HG03025 (cell line): ENCODE measurements around the gene EVC.

Source experiments
- ATAC-seq: cut with Tn5 transposase; IDR thresholded peaks from one replicate; pipeline ENCODE4 v1.9.1; 2021; ENCODE audit warnings: mild to moderate bottlenecking, moderate library complexity; ENCODE audit not compliant: unreplicated experiment, low FRiP score

Gene EVC

GRCh38 chr4:5710961-5711478, at the start of gene EVC:
TSS of gene EVC (plus strand) at chr4:5711201. CDS start at chr4:5711381, 180 bp downstream.
- peak; percentile 51 for ATAC-seq

- no peak for ATAC-seq
Measured at GRCh38 chr4:5661237-5661636, 49.8 kb upstream of the EVC start.

- ATAC-seq, result no peak
Measured at GRCh38 chr4:5662555-5662954, 48.4 kb upstream of the EVC start.

- ATAC-seq, result no peak
Measured at GRCh38 chr4:5664778-5665177, 46.2 kb upstream of the EVC start.

GRCh38 chr4:5666741-5667140, 44.3 kb upstream of the EVC start:
- ATAC-seq, result no peak

DNA sequence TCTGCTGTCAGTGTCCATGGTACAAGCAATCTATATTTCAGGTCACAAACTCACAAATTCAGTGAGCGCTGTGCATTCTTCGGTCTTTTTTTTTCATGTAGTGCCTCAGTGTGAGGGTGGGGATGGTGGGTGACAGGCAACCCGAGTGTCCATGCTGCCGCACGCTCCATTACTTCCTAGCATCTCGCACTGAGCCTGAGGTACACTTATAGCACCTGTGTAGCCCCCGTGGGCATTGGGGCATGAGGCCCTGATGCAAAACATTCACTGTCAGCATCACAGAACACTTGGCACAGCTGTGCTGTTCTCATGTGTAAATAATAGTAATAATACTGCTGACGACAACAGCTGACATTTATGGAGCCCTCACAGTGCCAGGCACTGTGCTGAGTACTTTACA, 34.2 kb upstream of the EVC start:
- no peak for ATAC-seq

- no peak for ATAC-seq
Measured at GRCh38 chr4:5678977-5679376, 32.0 kb upstream of the EVC start.

DNA sequence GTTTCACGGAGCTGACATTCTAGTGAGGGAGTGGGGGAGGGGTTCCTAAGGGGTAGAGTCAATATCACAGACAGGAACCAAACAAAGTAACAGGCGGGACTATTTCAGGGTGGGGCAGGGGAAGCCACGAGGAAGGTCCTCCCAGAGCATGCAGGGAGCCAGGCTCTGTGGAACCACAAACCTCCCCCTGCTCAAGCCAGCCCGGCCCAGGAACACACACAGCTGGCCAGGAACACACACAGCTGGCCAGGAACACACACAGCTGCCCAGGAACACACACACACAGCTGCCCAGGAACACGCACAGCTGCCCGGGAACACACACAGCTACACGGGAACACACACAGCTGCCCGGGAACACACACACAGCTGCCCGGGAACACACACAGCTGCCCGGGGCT, 27.4 kb upstream of the EVC start:
- ATAC-seq, result no peak

DNA sequence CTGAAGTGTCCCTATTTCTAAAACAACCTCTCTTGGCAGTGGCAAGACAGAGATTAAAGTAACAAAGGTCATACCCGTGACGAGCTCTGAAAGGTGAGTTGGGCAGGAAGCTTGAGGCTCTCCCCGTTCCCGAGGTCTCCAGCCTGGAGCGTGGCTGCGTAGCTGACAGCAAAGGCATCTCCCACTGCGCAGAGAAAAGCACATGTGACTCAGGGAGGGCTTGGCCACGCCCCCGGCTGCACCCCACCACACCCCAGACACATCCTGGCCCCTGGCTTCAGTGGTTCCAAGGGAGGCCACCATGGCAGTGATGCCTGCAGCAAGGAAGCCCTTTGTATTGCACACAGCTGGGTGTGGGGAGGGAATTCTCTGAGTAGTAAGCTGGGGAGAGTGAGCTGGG, 25.7 kb upstream of the EVC start:
- ATAC-seq, result no peak

DNA sequence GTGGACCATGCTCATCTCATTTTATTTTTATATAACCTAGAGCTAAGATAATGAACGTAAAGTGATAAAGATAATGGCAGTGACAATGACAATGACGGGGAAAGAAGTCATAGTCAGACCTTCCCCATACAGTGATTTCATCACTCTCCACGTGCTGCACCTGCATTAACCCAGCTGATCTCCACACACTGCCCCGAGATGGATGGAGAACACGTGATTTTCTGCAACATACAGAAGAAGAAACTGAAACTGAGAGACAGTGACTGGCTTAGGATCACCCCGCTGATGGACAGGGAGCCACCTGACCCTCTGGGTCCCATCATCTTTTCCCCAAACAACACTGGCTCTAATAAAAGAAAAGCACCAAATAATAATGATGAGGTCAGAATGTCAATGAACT, 24.7 kb upstream of the EVC start:
- ATAC-seq, result no peak

GRCh38 chr4:5689065-5689464, 21.9 kb upstream of the EVC start:
- ATAC-seq, result no peak

DNA sequence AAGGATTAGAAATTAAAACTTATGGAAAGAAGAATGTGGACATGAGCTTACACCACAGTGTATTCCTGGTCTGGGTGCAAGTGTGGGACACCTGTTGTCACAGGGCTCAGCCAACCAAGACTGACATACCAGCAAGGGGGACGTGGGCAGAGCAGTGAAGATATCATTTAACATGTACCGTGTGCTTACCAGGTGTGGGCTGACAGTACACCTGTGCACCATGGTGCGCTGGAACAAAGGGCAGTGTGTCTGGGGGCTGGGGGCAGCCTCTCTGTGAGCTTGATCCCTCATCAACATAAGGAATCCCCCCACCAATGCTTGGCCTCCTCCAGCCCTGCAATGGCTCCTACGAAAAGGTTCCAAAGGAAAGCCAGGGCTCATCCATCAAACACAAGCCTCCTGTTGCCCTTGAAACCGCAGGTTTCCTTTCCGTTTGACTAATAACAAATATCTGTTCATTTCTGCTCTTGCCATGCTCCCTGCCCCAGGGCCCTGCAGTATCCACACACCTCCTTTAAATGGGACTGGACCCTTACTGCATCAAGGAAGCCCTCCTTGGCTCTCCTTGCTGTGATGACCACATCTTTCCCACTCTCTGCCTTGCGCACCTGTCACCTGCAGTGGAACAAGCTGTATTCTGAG, 19.4 kb upstream of the EVC start:
- ATAC-seq, result no peak

DNA sequence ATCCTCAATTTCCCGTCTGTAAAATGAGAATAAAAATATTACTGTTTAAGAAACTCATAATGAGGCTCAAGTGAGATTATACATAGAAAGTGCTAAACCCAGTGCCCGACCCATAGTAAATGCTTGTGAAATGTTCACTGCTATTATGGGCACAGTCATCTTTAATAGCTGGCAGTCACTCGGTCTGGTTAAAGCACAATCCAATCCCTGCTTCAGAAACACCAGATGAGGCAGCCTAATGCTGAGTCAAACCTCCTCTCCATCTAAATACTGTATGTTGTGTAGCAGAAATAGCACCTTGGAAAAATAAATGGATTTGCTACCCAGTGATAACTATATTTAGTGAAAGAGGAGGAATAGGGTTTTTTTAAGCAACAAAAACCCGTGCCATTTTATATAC, 17.1 kb upstream of the EVC start:
- no peak for ATAC-seq

GRCh38 chr4:5696341-5696740, 14.7 kb upstream of the EVC start:
- no peak for ATAC-seq

DNA sequence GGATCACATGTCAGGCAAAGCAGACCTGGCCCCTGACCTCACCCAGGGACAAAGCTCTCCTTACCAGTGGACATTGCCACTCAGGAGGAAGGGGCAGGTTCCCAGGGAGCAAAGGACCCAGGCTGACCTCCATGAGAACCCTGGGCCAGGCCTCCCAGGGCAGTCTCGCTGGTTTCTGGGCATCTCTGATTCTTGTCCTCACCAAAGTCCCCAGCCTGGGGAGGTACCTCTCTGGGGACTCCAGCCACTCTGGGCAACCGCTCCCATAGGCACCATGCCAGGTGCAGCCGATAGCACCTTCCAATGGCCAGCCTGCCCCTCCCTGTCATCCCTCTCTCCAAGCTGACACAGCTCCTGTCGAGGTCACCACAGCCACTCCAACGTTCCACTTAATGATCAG, 10.5 kb upstream of the EVC start:
- ATAC-seq, result no peak

DNA sequence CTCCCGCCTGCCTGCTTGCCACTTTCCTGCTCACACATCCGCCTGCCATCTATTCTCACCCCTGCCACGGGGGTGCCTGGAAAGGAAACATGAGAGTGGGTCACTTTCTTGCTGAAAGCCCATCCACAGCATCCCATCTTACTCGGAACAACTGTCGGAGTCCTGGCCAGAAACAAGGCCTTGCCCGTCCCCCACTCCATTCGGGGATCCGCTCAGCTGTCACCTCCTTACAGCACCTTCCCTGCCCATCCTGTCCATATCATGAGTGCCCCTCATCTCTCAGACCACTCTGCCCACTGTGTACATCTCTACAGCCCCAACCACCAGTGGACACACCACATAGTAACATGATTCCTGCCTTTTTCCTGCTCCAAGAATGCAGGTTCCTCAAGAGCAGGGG, 9.0 kb upstream of the EVC start:
- ATAC-seq, result no peak

- ATAC-seq, result no peak
Measured at GRCh38 chr4:5703831-5704230, 7.2 kb upstream of the EVC start.

DNA sequence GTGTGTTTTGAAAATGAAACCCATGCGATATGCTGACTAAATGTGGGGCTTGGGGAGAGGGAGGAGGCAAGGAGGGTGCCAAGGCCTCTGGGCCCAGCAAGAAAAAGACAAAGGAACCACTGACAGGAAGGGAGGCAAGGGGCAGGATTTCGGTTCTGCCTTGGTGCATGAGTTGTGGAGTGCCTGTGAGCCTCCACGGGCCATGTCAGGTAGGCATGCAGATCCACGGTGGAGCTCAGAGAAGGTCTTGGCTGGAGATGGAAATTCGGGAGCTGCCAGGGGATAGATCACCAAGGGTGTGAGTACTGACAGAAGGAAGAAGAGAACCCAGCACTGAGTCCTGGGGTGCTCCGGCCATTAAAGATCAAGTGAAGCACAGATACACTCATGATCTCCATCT, 6.7 kb upstream of the EVC start:
- ATAC-seq, result no peak

DNA sequence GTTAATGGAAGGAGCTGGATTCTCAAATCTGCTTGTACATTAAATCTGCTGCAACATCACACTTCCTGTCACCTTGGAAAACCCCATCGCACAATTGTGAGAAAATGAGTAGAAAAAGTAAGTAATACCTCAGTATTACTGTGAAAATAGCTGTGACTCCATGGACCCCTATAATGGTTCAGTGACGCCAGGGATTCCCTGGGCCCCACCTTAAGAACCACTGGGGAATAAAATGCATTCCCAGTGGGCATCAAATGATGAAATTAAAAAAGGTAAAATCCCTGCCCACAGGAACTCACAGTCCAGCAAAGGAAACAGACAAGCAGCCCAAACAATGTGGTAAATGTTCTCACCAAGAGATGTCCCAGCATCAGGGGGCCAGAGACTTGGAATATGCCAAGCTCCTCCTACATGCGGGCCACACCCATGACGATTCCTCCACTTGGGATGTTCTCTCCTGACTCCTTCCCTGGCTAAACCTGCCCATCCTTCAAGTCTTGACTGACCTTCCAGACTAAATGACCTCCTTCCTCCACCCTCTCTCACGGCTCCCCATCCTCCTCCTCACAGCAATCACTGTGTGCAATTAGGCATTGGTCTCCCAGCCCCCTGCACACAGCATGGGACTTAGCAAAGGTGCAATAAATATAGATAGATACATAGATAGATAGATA, 5.2 kb upstream of the EVC start:
- ATAC-seq, result no peak

DNA sequence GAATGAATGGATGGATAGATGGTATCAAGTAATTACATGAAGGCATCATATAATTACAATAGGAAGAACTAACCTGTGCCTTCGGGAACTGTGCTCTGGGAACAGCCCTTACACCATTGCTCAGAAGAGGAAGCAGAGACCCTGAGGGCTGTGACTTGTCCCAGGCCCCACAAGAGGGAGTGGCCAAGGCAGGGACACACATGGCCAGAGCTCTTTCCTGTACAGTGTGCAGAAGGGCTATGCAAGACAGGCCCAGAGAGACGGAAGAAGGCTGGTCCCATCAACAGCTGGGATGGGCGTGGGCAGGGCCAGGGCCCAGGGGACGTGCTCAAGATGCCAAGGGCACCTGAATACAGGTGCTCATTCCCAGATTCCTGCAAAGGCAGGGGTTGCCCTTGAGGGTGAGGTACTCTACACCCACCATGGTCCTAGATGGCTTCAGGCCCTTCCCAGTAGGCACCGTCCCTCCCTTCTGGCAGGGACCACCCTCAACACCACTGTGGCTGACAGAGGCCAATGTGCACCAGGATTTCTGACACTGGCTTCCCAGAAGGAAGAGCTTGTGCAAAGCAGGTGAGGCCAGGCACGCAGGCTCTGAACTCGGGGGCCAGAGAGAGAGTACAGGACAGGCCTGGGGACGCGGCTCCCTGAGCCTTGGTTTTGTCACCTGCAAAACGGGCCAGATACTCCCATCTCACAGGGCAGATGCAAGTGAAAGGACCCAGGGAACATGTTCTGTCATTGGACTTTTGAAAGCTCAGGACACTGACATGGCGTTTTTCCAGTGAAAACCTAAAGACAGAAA, 4.3 kb upstream of the EVC start:
- ATAC-seq, result no peak

DNA sequence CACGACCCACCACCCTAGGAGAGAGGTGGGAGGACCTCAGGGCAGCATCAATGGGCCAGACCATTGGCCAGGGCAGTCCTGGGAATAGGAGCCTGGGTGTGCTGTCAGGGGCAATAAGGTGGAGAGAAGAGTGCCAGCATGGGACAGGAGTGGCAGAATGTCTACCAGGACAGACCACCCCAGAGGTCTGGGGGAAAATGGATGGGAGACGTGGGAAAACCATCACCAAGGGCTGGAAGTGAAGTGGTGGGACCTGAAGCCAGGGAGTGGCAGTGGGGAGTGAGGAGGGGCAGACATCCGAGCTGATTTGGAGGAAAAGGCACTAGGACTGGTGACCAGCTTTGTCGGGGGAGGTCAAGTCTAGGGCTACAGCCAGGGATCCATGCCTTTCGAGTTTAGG, 3.6 kb upstream of the EVC start:
- ATAC-seq, result no peak
